Mucosa of descending colon (tissue), 3 donors: ENCODE data around the gene PCED1A. TPM values are rescaled to one million over a fixed set of nuclear protein-coding genes. Genes with fewer than 3 reads are reported as not detected.

Source experiments
- ATAC-seq: fragments of 200-7000 bp; cut with Tn5 transposase; one replicate; pipeline ENCODE4 v1.9.1; 2020; ENCODE audit warnings: mild to moderate bottlenecking, moderate library complexity
- DNase-seq, 3 donors: peaks; one replicate each; pipeline ENCODE4 v3.0.0-alpha.2; 2020
- H3K36me3 ChIP-seq: fragments of 200-600 bp; one replicate; pipeline ENCODE4 v1.8.0; 2021; ENCODE audit warnings: low read depth, mild to moderate bottlenecking
- H3K4me1 ChIP-seq: fragments of 200-600 bp; one replicate; pipeline ENCODE4 v1.8.0; 2021; ENCODE audit warnings: low read depth, mild to moderate bottlenecking
- H3K4me3 ChIP-seq: fragments of 200-600 bp; one replicate; pipeline ENCODE4 v1.8.0; 2021; ENCODE audit warnings: mild to moderate bottlenecking
- H3K9me3 ChIP-seq: fragments of 200-600 bp; one replicate; pipeline ENCODE4 v1.8.0; 2021; ENCODE audit warnings: mild to moderate bottlenecking
- intact Hi-C, 2 donors: fragments of 100-400 bp; cut with DNase I in 1 of 2; cut with micrococcal nuclease in 1 of 2; formaldehyde crosslinking; loops; one replicate each; pipeline versions ENCODE4 v1.11.0 to v1.11.1; 2022; cut with DNase I, micrococcal nuclease
- long read RNA-seq, 2 donors: library from polyadenylated mRNA; unstranded; transcript quantifications; one replicate each; pipeline ENCODE4 v2.0.0, GENCODE V29; 2019 to 2021
- total RNA-seq, 3 donors: library from RNA; stranded (reverse); fragmentation: NEBNext Ultra II Directional in 2 of 3; extraction: Animal tissue kit (Norgen Biotek cat#: 25700) in 2 of 3; gene quantifications; one replicate each; pipeline versions ENCODE4 v1.2.1 to v1.2.4, GENCODE V29; 2021 to 2023
- TF ChIP-seq, protein P1 (sequence below): fragments of 200-600 bp; IDR thresholded peaks from one replicate; pipeline ENCODE4 v1.8.0; 2022; ENCODE audit warnings: antibody characterized with exemption, mild to moderate bottlenecking
- donor health status: DM: no; HTN: no; CAD: no; lungs with moderate emphysema.
- donor health status: DM: no; HTN: no; CAD: no.
- donor health status: DM: no; HTN: yes; CAD: no.

PCED1A gene, protein sequence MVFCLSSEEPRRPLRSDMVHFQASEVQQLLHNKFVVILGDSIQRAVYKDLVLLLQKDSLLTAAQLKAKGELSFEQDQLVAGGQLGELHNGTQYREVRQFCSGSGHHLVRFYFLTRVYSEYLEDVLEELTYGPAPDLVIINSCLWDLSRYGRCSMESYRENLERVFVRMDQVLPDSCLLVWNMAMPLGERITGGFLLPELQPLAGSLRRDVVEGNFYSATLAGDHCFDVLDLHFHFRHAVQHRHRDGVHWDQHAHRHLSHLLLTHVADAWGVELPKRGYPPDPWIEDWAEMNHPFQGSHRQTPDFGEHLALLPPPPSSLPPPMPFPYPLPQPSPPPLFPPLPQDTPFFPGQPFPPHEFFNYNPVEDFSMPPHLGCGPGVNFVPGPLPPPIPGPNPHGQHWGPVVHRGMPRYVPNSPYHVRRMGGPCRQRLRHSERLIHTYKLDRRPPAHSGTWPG
- total RNA-seq = 10 to 100 TPM; 21.1 to 35.0 (median 29.6) TPM
- long read RNA-seq, donor 1, transcript PCED1A-202 (8 exons, 2,016 nt) = major isoform, 6 of 28 reads
- long read RNA-seq, donor 1, partial matches to known transcripts = 6 of 28 reads
- long read RNA-seq, donor 1, other reads (novel, unspliced or antisense) = 14 of 28 reads
- long read RNA-seq, donor 2, partial matches to known transcripts = 1 of 5 reads
- long read RNA-seq, donor 2, other reads (novel, unspliced or antisense) = 4 of 5 reads

DNA sequence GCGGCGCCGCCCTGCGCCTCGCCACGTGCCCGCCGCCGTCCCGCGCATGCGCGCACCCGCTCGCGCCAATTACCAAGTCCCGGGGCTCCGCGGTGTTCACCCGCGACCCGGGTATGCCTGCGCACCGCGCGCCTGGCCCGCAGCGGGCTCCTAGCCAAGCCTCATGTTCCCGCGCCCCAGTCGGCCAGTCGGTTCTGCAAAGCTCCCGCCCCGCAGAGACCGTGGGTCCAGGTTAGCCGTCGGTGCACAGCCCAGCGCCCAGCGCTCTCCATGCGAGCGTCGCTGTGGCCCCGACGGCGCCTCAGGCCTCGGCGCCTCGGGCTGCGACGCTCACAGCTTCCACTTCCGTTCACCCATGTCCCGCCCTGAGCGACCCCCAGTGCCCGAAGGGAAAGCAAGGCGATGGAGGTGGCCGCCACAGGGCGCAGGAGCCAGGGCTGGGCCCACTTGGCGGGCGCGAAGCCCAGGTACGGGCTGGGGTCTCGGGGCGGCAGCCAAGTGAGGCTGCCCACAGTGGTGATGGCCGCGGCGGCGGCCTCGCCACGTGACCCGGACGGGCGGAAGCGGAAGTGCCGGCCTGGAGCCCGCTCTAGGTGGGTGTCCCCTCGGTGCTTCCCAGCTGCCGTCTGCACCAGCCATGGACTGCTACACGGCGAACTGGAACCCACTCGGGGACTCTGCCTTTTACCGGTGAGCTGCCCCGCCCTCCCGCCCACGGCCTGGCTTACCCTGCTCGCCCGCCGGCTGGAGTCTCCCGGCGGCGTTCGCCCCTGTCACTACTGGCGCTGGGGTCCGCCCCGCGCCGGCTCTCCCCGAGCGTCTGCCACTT is at the start of gene PCED1A, which contains the start of gene VPS16:
PCED1A (minus strand) TSS at position 518 of the 829 bp plus-strand sequence. CDS start 743 bp downstream, outside the sequence.
VPS16 (plus strand) TSS at position 608 of the 829 bp plus-strand sequence; CDS start at position 638, 30 bp downstream.
- peaks cover 7% of the 10 kb centered on the region for H3K4me1 ChIP-seq
- H3K36me3 ChIP-seq = no peaks in the 10 kb centered on the region
- TF ChIP-seq, protein P1, sequence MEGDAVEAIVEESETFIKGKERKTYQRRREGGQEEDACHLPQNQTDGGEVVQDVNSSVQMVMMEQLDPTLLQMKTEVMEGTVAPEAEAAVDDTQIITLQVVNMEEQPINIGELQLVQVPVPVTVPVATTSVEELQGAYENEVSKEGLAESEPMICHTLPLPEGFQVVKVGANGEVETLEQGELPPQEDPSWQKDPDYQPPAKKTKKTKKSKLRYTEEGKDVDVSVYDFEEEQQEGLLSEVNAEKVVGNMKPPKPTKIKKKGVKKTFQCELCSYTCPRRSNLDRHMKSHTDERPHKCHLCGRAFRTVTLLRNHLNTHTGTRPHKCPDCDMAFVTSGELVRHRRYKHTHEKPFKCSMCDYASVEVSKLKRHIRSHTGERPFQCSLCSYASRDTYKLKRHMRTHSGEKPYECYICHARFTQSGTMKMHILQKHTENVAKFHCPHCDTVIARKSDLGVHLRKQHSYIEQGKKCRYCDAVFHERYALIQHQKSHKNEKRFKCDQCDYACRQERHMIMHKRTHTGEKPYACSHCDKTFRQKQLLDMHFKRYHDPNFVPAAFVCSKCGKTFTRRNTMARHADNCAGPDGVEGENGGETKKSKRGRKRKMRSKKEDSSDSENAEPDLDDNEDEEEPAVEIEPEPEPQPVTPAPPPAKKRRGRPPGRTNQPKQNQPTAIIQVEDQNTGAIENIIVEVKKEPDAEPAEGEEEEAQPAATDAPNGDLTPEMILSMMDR = no peak
- DNase-seq = peak; percentile 87 to 92 (median 92)
- H3K4me3 ChIP-seq = peak within 1 kb of the TSS; percentile 64
- intact Hi-C loops = no loop called here
- peak; percentile 98 for ATAC-seq
- H3K9me3 ChIP-seq = no peaks in the 10 kb centered on the region

DNA sequence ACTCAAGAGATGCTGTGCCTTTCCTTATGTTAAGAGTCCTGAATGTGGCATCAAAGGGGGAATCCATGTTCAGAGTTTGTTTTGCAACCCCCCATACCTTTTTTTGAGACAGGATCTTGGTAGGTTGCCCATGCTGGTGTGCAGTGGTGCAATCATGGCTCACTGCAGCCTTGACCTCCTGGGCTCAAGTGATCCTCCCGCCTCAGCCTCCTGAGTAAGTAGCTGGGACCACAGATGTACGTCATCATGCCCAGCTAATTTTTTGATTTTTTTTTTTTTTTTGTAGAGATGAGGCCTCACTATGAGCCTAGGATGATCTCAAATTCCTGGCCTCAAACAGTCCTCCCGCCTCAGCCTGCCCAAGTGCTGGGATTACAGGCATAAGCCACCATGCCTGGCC is 49.3 kb upstream of the PCED1A start:
- TF ChIP-seq, protein P1 = no peak
- H3K36me3 ChIP-seq = no peaks in the 10 kb centered on the region
- H3K4me1 ChIP-seq = peaks cover 17% of the 10 kb centered on the region
- intact Hi-C loops = no loop called here
- ATAC-seq (no peak), DNase-seq (no peak)
- H3K4me3 ChIP-seq = no peak overlapping the region
- H3K9me3 ChIP-seq = peaks cover under 1% of the 10 kb centered on the region

DNA sequence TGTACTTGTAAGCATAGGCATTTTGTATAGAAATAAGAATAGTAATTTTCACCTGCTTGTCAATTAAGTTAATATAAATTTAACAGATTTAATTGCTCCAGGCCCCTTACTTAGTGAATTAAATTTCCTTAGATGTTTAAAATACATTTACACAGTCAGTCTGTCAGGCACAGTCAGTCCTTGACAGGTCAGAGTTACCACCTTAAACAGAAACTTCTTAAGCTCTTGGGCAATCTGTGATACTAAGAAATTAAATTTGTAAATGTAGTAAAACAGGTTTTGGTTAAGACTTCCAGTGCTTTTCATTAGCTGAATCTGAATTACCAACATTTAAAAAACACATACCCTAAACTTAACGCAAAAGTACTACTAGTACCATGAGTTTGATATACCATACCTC is 48.8 kb upstream of the PCED1A start:
- intact Hi-C loops = no loop called here
- TF ChIP-seq, protein P1 = no peak
- ATAC-seq (no peak), DNase-seq (no peak)
- Histone ChIP-seq H3K4me1 (peaks cover 22% of the 10 kb centered on the region), H3K36me3 (no peaks in the 10 kb centered on the region), H3K4me3 (no peak overlapping the region), H3K9me3 (no peaks in the 10 kb centered on the region)

DNA sequence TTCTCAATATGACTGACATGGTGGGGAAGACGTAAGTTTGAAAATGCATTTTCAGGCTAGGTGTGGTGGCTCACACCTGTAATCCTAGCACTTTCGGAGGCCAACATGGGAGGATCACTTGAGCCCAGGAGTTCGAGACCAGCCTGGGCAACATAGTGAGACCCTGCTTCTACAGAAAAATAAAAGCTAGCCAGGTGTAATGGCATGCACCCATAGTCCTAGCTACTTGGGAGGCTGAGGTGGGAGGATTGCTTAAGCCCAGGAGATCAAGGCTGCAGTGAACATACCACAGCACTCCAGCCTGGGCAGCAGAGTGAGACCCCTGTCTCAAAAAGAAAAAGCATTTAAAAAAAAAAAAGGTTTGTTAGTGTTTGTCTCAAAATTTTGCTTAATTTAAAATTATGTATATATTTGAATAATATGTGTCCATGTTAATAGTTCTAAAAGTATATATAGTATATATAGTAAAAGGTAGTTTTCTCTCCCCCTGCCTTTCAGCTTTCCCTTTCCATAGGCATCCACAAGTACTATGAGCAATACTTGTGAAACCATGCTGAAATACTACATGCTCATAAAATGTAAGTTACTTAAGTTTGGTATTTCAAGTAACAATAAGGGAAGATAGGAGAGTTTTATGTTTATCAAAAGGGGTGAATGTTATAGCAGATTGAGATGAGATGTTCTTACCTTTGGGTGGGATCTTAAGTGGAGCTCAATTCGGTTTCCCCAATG is 47.9 kb upstream of the PCED1A start:
- TF ChIP-seq, protein P1 = no peak

DNA sequence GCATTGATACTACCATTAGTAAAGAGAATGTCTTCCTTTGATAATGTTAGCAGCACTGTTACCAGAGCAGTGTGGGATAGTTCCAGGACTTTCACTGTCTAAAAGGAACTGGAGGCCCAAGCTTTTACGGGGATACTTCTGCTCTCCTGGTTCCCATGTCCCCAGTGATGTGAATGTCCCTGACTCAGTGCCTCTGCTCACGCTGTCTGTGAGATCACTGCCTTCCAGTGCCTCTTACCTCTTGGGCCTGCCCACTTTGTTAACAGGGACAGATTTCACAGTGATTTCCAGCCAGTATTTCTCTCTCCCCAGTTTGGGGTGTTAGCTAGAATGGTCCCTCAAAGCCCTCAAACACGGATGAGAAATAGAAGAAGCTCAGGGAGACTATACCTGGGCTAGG is 47.3 kb upstream of the PCED1A start:
- TF ChIP-seq, protein P1 = no peak
- H3K4me1 ChIP-seq = peaks cover 22% of the 10 kb centered on the region
- no peaks in the 10 kb centered on the region for H3K36me3 ChIP-seq
- H3K9me3 ChIP-seq = no peaks in the 10 kb centered on the region
- intact Hi-C loops = no loop called here
- no peak for ATAC-seq
- H3K4me3 ChIP-seq = no peak overlapping the region
- no peak for DNase-seq

More for the DNA sequence above, 47.9 kb upstream of the PCED1A start:
- Histone ChIP-seq H3K9me3 (no peaks in the 10 kb centered on the region), H3K36me3 (no peaks in the 10 kb centered on the region), H3K4me3 (no peak overlapping the region), H3K4me1 (peaks cover 22% of the 10 kb centered on the region)
- intact Hi-C loops = no loop called here
- no peak for ATAC-seq
- DNase-seq = no peak
